Activated T-cell treated with anti-CD3 and anti-CD28 coated beads for 48 hours (primary cell): ENCODE results near the gene CNN1.
"Not testable (repeated sequence)": the region's sequence is repeated elsewhere in the genome, so short reads cannot be mapped to it uniquely, and the experiment has no call there.

Experiments
- DNase-seq: peaks from one replicate; pipeline ENCODE4 v3.0.0-alpha.2; 2020; ENCODE audit warnings: low read depth

CNN1 gene

GRCh38 chr19:11566164-11566563, 27.5 kb downstream of the CNN1 start:
- DNase-seq = no peak

- DNase-seq = no peak
Observed at GRCh38 chr19:11570039-11570462, 31.4 kb downstream of the CNN1 start.

- not testable (repeated sequence) for DNase-seq
Observed at GRCh38 chr19:11573354-11573753, 34.7 kb downstream of the CNN1 start.

- DNase-seq = not testable (repeated sequence)
Observed at GRCh38 chr19:11573763-11574162, 35.1 kb downstream of the CNN1 start.

- no peak for DNase-seq
Observed at GRCh38 chr19:11574689-11575088, 36.0 kb downstream of the CNN1 start.

GRCh38 chr19:11576227-11576626, 37.6 kb downstream of the CNN1 start:
- DNase-seq = no peak

- no peak for DNase-seq
Observed at GRCh38 chr19:11577451-11578257, 39.0 kb downstream of the CNN1 start, which contains the start of gene ACP5. ACP5 (minus strand) TSS chr19:11577645; CDS start chr19:11577317, 328 bp downstream.

- no peak for DNase-seq
Observed at GRCh38 chr19:11578258-11579142, 39.8 kb downstream of the CNN1 start.

GRCh38 chr19:11580116-11580515, 41.5 kb downstream of the CNN1 start:
- no peak for DNase-seq

GRCh38 chr19:11581740-11582139, 43.1 kb downstream of the CNN1 start:
- peak; percentile 47 for DNase-seq

- DNase-seq = no peak
Observed at GRCh38 chr19:11586331-11586730, 47.7 kb downstream of the CNN1 start.

GRCh38 chr19:11587302-11587974, 48.8 kb downstream of the CNN1 start:
- peak; percentile 75 for DNase-seq

- no peak for DNase-seq
Observed at GRCh38 chr19:11587975-11588631, 49.5 kb downstream of the CNN1 start.

GRCh38 chr19:11594084-11594483, 55.4 kb downstream of the CNN1 start:
- DNase-seq = no peak

- DNase-seq = no peak
Observed at GRCh38 chr19:11596156-11596555, 57.5 kb downstream of the CNN1 start.

GRCh38 chr19:11597202-11598102, 58.8 kb downstream of the CNN1 start, which contains the start of gene ZNF627:
ZNF627 (plus strand) TSS chr19:11597483; CDS start chr19:11597628, 145 bp downstream.
- DNase-seq = peak; percentile 97

GRCh38 chr19:11598103-11598483, 59.4 kb downstream of the CNN1 start:
- no peak for DNase-seq

- DNase-seq = no peak
Observed at GRCh38 chr19:11598746-11599145, 60.1 kb downstream of the CNN1 start.

GRCh38 chr19:11599704-11600103, 61.1 kb downstream of the CNN1 start:
- not testable (repeated sequence) for DNase-seq
